Uterus (tissue), 4 donors: ENCODE measurements around the gene ANKRD24. TPM values are rescaled to one million over a fixed set of nuclear protein-coding genes. Genes with fewer than 3 reads are reported as not detected.
A peak's percentile ranks its signal among the peaks of the same experiment; 100 is the strongest.
"Not testable (repeated sequence)": the region's sequence is repeated elsewhere in the genome, so short reads cannot be mapped to it uniquely, and the experiment has no call there.

ENCODE experiments used
- DNase-seq, 2 donors: peaks; one replicate each; pipeline ENCODE4 v3.0.0-alpha.2; 2019 to 2020
- H3K27ac ChIP-seq, 2 donors: fragments of 200-600 bp; sonication (generic); 1 replicate in 1 of 2; 2 replicates in 1 of 2; pipeline ENCODE4 v1.5.1; 2016 to 2018
- H3K27me3 ChIP-seq, 2 donors: fragments of 200-600 bp; sonication (generic); one replicate each; pipeline ENCODE4 v1.5.1; 2018 to 2019; ENCODE audit warnings: control low read depth in 1 of 2
- H3K36me3 ChIP-seq, 2 donors: fragments of 200-600 bp; sonication (generic); one replicate each; pipeline ENCODE4 v1.5.1; 2019; ENCODE audit warnings: control low read depth in 1 of 2
- H3K4me1 ChIP-seq, 2 donors: fragments of 200-600 bp; sonication (generic); one replicate each; pipeline ENCODE4 v1.5.1; 2018 to 2019; ENCODE audit warnings: control low read depth in 1 of 2
- H3K4me3 ChIP-seq, 2 donors: fragments of 200-600 bp; sonication (generic); 1 replicate in 1 of 2; 2 replicates in 1 of 2; pipeline ENCODE4 v1.5.1; 2018 to 2019; ENCODE audit warnings: mild to moderate bottlenecking in 1 of 2
- H3K9me3 ChIP-seq, 2 donors: fragments of 200-600 bp; sonication (generic); one replicate each; pipeline ENCODE4 v1.5.1; 2019; ENCODE audit warnings: control low read depth in 1 of 2
- CTCF ChIP-seq, 4 experiments: fragments of 200-600 bp in 2 of 4; fragments of 450-650 bp in 2 of 4; sonication (generic) in 2 of 4; IDR thresholded peaks; one replicate each; pipeline ENCODE4 v1.5.1; 2016 to 2019; ENCODE audit warnings: antibody characterized with exemption in 4 of 4, mild to moderate bottlenecking in 2 of 4, moderate library complexity in 1 of 4
- POLR2A ChIP-seq, 2 donors: fragments of 450-650 bp; IDR thresholded peaks; one replicate each; pipeline ENCODE4 v1.6.1; 2016; ENCODE audit warnings: antibody characterized with exemption in 2 of 2, mild to moderate bottlenecking in 1 of 2, moderate library complexity in 1 of 2
- intact Hi-C: fragments of 100-400 bp; cut with DNase I; formaldehyde crosslinking; loops from one replicate; pipeline ENCODE4 v1.15.1; 2023; ENCODE audit warnings: low total_unique reads
- total RNA-seq, 4 donors: library from RNA; depleted of rRNA in 3 of 4; stranded (reverse); fragments of >200 nt in 3 of 4; gene quantifications; one replicate each; pipeline versions ENCODE4 v1.1.0 to v1.2.4, GENCODE V29; 2014 to 2023
- donor health status: DM: yes; HTN: yes; CAD: no.

ANKRD24 gene
- total RNA-seq, 4 donors from 2014 or later, result 0.64 to 1.8 (median 1.2) TPM; not detected in 1

DNA sequence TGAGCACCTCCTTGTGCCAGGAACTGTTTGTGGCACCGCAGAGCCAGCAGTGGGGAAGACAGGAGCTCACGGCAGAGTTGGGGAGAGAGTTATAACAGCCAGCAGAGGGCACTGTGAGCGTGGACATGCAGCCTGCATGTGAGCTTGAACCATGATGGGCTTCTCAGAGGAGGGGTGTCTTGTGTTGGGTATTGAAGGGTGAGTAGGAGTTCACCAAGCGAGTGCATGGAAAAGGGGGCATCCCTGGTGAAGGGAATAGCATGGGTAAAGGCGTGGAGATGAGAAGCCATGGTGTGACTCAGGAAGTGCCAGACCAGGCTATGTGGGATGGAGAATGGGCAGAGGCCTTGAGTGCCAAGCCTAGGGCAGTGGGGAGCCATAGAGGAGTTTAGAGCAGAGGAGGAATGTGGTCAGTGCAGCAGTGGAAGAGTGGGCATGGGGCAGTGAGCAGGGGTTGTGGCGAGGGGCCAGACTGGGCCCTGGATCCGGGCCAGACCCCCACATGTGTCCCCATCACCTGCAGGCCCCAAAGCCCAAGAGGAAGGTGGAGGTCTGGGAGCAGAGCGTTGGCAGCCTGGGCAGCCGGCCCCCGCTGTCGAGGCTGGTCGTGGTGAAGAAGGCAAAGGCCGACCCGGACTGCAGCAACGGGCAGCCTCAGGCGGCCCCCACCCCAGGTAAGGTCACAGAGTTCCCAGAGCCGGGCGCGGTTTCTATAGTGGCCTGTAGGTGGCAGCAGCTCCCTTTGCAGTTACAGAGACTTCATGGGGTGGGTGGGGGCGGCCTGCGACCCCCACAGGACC is 84.8 kb downstream of the ANKRD24 start:
- no peak overlapping the region for H3K4me3 ChIP-seq
- no peak overlapping the region for H3K27ac ChIP-seq
- TF ChIP-seq CTCF (IDR thresholded peaks at IDR 0.05), result peak; percentile 70 to 87 (median 78)
- TF ChIP-seq POLR2A (IDR thresholded peaks at IDR 0.05), result no peak
- no peaks in the 10 kb centered on the region for H3K27me3 ChIP-seq
- no peaks in the 10 kb centered on the region for H3K36me3 ChIP-seq
- intact Hi-C loops, result loop anchor here (10.0 kb wide), 1 partner anchor 88 kb away; no protein-coding TSS in a partner anchor
- H3K4me1 ChIP-seq, result no peaks in the 10 kb centered on the region
- DNase-seq, result peak; percentile 49 to 51
- no peaks in the 10 kb centered on the region for H3K9me3 ChIP-seq

DNA sequence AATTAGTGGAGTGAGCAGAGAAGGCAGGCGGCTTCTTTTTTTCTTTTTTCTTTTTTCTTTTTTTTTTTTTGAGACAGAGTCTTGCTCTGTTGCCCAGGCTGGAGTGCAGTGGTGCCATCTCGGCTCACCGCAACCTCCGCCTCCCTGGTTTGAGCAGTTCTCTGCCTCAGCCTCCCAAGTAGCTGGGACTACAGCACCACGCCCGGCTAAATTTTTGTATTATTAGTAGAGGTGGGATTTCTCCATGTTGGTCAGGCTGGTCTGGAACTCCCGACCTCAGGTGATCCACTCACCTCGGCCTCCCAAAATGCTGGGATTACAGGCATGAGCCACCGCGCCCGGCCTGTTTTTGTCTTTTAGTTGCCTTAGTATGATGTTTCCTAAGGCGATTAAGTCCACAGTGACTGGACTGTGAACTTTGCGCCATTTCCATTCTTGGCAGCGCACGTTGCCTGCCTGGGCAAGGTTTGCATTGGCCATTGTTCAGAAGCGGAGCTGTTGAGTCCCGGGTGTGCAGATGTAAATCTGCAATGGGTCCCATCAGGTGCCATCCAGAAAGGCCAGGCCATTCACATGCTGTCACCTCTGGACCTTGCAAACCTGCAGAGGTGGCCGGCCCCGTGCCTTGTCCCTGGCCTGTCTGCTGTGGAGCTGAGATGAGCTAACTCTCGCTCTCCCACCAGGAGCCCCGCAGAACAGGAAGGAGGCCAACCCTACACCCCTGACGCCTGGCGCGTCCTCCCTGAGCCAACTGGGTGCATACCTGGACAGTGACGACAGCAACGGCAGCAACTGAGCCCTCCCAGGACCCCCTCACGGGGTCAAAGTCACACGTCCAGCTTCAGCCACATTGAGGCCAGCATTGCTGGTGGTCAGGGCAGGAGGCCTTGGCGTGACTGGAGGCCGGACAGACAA is 85.7 kb downstream of the ANKRD24 start:
- no peak for TF ChIP-seq POLR2A (IDR thresholded peaks at IDR 0.05)
- no peak for TF ChIP-seq CTCF (IDR thresholded peaks at IDR 0.05)
- intact Hi-C loops, result loop anchor here (10.0 kb wide), 1 partner anchor 87 kb away; no protein-coding TSS in a partner anchor
- Histone ChIP-seq H3K9me3 (no peaks in the 10 kb centered on the region), H3K27me3 (no peaks in the 10 kb centered on the region), H3K4me1 (no peaks in the 10 kb centered on the region), H3K36me3 (no peaks in the 10 kb centered on the region), H3K27ac (no peak overlapping the region), H3K4me3 (no peak overlapping the region)
- no peak for DNase-seq

DNA sequence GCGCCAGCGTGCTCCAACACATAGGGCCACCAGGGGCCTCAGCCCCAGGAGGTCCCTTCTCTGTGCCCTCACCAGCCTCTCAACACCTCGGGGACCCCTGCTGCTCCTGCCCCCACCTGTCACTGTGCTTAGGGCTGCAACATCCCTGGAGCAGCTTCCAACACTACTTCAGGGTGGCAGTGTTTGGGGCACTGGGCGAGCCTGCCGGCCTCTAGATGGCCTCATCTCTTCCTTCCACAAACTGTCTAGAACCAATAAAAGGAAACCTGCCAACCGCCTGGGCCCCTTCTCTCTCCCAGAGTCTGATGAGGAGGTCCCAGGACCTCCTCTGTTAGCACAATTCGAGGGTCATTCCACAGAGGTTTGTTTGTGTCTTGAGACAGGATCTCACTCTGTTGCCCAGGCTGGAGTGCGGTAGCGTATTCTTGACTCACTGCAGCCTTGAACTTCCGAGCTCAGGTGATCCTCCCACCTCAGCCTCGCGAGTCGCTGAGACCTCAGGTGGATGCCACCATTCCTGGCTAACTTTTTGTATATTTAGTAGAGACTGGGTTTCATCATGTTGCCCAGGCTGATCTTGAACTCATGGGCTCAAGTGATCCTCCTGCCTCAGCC is 86.4 kb downstream of the ANKRD24 start:
- Histone ChIP-seq H3K9me3 (no peaks in the 10 kb centered on the region), H3K27me3 (no peaks in the 10 kb centered on the region), H3K27ac (no peak overlapping the region), H3K4me1 (no peaks in the 10 kb centered on the region), H3K4me3 (no peak overlapping the region), H3K36me3 (no peaks in the 10 kb centered on the region)
- no peak for TF ChIP-seq POLR2A (IDR thresholded peaks at IDR 0.05)
- TF ChIP-seq CTCF (IDR thresholded peaks at IDR 0.05), result no peak
- no peak for DNase-seq
- intact Hi-C loops, result loop anchor here (10.0 kb wide), 1 partner anchor 86 kb away; no protein-coding TSS in a partner anchor

DNA sequence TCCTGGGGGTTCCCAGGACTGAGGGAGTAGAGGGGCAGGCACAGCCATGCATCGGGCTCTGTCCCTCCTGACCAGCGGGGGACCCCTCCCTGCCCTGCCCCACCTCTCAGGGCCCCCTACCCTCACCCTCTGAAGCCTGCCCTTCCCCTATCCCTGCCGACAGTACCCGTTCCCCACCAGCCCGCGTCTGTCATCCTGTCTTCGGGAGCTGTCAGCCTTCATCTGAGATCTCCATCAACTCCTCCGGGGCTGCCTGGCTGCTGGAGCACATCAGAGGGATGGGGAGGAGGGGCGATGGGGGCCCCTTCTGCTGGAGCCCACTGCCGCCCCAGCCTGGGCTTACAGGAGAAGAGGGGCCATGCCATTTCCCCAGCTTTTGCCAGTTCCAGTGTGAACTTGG is 90.4 kb downstream of the ANKRD24 start:
- intact Hi-C loops, result no loop called here
- DNase-seq, result no peak
- H3K27me3 ChIP-seq, result no peaks in the 10 kb centered on the region
- H3K9me3 ChIP-seq, result no peaks in the 10 kb centered on the region
- H3K36me3 ChIP-seq, result no peaks in the 10 kb centered on the region
- TF ChIP-seq POLR2A (IDR thresholded peaks at IDR 0.05) (no peak), CTCF (IDR thresholded peaks at IDR 0.05) (no peak)
- H3K27ac ChIP-seq, result no peak overlapping the region
- no peaks in the 10 kb centered on the region for H3K4me1 ChIP-seq
- H3K4me3 ChIP-seq, result no peak overlapping the region

GRCh38 chr19:4274321-4274686 is 91.8 kb downstream of the ANKRD24 start:
- intact Hi-C loops, H3K4me1 ChIP-seq, H3K27ac ChIP-seq, H3K4me3 ChIP-seq, H3K9me3 ChIP-seq, H3K36me3 ChIP-seq, DNase-seq: not testable (repeated sequence)
- peaks cover 5 to 10% of the 10 kb centered on the region in 2 donors for H3K27me3 ChIP-seq

Other genes starting within 250 kb of the ANKRD24 start
- gene NMRK2, start 249.6 kb upstream of the ANKRD24 start, total RNA-seq, result under 1 TPM in 1 of 4 donors, not detected in 3; 0.67 TPM
- 100 to 1,000 TPM in 2 of 4 donors, 10 to 100 TPM in 1, 1 to 10 TPM in 1; 7.1 to 119 (median 91.9) TPM for gene DAPK3, start 211.6 kb upstream of the ANKRD24 start, total RNA-seq
- 1,000 to 10,000 TPM in 2 of 4 donors, 100 to 1,000 TPM in 2; 936 to 2,469 (median 1,635) TPM for gene EEF2, start 197.2 kb upstream of the ANKRD24 start, total RNA-seq
- gene PIAS4, start 175.0 kb upstream of the ANKRD24 start, total RNA-seq, result 10 to 100 TPM in 3 of 4 donors, 1 to 10 TPM in 1; 10.0 to 39.4 (median 23.4) TPM
- gene ZBTB7A, start 115.8 kb upstream of the ANKRD24 start, total RNA-seq, result 10 to 100 TPM; 10.8 to 72.9 (median 14.1) TPM
- 100 to 1,000 TPM in 1 of 4 donors, 10 to 100 TPM in 2, 1 to 10 TPM in 1; 7.4 to 105 (median 82.4) TPM for gene MAP2K2, start 58.6 kb upstream of the ANKRD24 start, total RNA-seq
- not detected for gene CREB3L3, start 29.1 kb upstream of the ANKRD24 start, total RNA-seq
- 10 to 100 TPM in 3 of 4 donors, 1 to 10 TPM in 1; 1.3 to 23.2 (median 15.1) TPM for gene SIRT6, start 126 bp upstream of the ANKRD24 start, total RNA-seq
- gene EBI3, start 46.8 kb downstream of the ANKRD24 start, total RNA-seq, result 1 to 10 TPM in 3 of 4 donors, not detected in 1; 1.2 to 1.8 (median 1.5) TPM
- 10 to 100 TPM; 13.3 to 29.1 (median 21.5) TPM for gene YJU2, start 64.4 kb downstream of the ANKRD24 start, total RNA-seq
- under 1 TPM in 1 of 4 donors, not detected in 3; 0.41 TPM for gene SHD, start 96.6 kb downstream of the ANKRD24 start, total RNA-seq
- gene TMIGD2, start 119.7 kb downstream of the ANKRD24 start, total RNA-seq, result under 1 TPM in 1 of 4 donors, not detected in 3; 0.97 TPM
- gene FSD1, start 121.9 kb downstream of the ANKRD24 start, total RNA-seq, result 1 to 10 TPM in 1 of 4 donors, not detected in 3; 3.1 TPM
- 1 to 10 TPM in 3 of 4 donors, under 1 TPM in 1; 0.29 to 9.4 (median 6.2) TPM for gene STAP2, start 156.1 kb downstream of the ANKRD24 start, total RNA-seq
- 10 to 100 TPM in 1 of 4 donors, 1 to 10 TPM in 1, under 1 TPM in 1, not detected in 1; 0.51 to 13.8 (median 5.8) TPM for gene MPND, start 160.9 kb downstream of the ANKRD24 start, total RNA-seq
- 10 to 100 TPM; 11.8 to 69.3 (median 29.5) TPM for gene SH3GL1, start 217.9 kb downstream of the ANKRD24 start, total RNA-seq
- gene CHAF1A, start 220.0 kb downstream of the ANKRD24 start, total RNA-seq, result 10 to 100 TPM in 1 of 4 donors, 1 to 10 TPM in 2, under 1 TPM in 1; 0.59 to 12.9 (median 8.0) TPM